ENCODE results near the gene KCNAB1.
"Not testable (repeated sequence)": the region's sequence is repeated elsewhere in the genome, so short reads cannot be mapped to it uniquely, and the experiment has no call there.

The KCNAB1 gene

DNA sequence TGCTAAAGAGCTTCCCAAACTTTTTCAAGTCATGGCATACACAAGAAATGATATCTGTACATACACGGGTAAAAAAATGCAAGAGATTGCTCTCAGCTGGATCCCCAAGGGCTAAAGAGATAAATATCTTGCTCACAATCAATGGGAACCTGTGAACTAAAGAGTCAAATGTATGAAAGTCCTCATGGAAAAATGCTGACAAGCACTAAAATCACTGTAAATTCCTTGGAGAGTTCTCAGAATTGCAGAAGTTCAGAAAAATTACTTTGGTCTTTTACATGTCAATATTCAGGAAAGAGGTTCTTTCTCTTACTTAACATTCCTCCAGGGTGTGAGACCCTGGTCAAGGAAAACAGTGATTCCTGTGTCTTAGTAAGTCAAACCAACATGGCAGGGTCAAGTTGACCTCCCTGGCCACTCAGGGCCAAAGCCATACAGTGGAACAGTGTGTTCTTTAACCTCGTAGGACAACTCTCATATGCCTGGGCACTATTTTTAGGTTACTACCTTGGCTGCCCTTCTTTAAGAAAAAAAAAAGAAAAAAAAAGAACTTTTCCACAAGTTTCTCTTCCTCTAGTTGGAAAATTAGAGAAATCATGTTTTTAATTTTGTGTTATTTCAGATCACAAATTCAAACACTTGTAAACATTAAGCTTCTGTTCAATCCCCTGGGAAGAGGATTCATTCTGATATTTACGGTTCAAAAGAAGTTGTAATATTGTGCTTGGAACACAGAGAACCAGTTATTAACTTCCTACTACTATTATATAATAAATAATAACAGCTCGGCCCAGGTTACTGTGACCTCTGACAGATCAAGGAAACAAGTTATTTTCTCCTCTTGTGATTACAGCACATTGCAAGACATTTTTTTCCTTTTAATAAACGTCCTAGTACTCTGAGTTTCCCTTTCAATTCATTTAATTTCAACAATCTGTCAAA lies 422.0 kb downstream of the KCNAB1 start:
- DNase-seq (ENCODE audit: low spot score) = no peak

DNA sequence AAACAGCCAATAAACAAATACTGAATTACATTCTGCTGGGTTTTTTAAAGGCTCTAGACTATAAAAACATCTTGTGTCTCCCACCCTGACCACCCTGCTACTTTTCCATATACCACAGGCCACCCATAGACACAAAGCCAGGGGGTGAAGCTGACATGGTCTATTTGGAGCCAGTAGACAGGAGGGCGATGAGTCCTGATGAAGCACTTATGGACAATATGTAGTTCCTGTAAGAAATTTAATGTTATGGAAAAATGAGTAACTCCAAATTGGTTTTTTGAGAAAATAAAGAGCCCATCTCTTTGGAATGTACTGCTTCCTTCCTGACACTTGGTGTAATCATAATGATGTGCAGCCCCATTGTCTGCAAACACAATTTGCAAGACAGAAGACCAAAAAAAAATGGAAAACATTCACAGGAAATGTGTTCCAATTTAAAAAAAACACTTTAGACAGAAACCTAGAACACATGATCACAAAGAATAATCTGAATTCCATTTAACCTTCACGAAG lies 422.7 kb downstream of the KCNAB1 start:
- DNase-seq (ENCODE audit: low spot score) = no peak

DNA sequence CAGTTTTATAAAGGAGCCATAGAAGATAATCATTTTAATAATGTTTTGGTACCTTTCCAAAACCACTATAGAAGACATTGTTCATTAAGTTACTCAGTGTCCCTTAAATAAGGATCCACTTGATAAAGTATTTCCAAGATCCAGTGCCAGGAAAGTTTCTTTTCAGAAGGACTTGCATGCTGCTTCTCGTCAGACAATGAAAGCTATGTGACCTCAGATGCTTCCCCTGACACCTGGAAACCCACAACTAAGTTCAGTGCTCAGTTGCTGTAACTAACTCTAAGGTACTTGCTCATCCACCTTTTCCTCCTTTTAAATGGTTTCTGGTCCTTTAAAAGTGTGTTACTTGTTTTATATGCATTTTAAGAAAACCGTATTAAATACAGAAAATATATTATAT lies 427.3 kb downstream of the KCNAB1 start:
- no peak for DNase-seq (ENCODE audit: low spot score)

DNA sequence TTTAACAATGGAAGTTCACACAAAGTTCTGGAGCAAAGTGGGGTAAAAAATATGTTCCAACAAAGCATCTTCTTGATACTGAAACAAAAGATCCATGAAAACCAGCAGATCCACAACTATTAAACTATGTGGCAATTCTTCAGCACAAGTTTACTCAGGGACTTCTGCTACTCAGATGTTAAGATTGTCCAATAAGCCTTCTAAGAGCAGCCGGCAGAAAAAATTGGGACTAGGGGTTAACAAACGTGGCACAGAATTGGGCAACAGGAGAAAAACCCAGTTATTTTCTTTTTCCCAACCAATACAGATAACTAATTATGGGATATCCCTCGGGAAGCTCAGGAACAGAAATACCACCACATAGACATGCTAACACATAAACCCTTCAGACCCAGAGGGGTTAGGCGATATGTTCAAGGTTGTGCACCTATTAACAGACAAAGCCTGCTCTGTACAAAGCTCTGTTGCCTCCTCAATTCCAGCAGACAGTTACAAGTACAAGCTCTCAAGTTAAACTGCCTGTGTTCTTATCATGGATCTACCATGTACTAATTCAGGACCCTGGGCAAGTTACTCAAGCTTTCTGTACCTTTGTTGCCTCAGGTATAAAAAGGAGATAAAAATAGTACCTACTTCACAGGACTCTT lies 427.8 kb downstream of the KCNAB1 start:
- no peak for DNase-seq (ENCODE audit: low spot score)

DNA sequence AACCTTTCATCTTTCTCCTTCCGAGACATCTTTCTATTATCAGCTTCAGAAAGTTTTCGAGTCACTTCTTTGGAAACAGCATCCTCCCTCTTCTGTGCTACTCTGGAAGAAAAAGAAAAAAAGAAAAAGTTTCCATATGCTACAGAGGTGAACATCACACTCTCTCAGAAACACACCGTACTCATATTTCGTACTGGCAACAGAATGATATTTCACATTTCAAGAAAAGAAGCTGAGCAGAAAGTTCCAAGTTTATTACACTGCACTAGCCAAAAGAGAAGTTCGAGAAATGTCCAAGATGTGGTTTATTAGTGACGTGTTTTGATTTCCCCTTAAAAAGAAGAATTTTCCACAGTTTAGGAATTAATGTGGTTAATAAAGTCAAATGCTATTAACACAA lies 428.5 kb downstream of the KCNAB1 start:
- DNase-seq (ENCODE audit: low spot score) = no peak

DNA sequence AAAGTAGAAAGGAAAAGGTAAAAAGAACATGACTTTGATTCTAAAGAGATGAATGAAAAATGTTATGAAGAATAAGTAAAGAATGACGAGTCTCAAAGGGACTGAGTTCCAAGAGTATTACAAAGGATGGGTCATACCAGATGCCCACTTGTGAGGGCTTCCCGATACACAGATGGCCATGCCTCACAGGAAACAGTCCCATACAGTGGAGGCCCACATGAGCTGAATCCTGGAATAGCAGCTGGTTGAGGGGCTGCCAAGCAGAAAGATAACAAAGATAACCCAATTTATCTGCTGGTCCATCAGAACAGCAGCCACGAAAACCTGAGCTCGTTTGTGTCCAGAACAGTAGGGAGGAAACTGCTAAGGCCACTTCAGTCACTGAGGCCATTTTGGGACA lies 430.9 kb downstream of the KCNAB1 start:
- no peak for DNase-seq (ENCODE audit: low spot score)

DNA sequence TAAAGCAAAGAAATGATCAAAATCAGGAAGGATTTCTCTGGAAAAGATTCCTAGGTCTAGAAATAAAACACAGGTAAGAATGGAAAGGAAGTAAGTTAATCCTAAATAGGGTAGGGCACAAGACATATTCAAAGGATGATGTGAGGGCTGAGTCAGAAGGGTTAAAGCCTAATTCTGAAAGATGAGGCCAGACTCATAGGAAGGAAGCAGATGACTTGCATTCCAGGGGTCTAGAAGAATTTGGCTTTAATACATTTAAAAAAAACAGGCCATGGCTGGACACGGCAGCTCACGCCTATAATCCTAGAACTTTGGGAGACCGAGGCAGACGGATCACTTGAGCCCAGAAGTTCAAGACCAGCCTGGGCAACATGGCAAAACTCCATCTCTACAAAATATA lies 431.4 kb downstream of the KCNAB1 start:
- peak; percentile 20 for DNase-seq (ENCODE audit: low spot score)

DNA sequence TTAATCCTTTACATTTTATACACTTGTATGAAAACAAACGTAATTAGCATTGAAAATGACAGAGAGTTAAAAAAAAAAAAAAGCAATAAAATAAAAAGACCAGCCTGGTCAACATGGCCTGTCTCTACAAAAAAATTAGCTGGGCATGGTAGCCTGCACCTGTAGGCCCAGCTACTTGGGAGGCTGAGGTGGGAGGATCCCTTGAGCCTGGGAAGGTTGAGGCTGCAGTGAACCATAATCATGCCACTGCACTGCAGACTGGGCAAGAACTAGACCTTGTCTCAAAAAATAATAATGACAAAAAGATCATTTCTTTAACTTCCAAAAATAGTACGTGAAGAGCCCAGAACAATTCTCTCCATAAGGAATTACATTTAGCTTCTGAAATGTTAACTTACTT lies 432.6 kb downstream of the KCNAB1 start:
- DNase-seq (ENCODE audit: low spot score) = no peak

DNA sequence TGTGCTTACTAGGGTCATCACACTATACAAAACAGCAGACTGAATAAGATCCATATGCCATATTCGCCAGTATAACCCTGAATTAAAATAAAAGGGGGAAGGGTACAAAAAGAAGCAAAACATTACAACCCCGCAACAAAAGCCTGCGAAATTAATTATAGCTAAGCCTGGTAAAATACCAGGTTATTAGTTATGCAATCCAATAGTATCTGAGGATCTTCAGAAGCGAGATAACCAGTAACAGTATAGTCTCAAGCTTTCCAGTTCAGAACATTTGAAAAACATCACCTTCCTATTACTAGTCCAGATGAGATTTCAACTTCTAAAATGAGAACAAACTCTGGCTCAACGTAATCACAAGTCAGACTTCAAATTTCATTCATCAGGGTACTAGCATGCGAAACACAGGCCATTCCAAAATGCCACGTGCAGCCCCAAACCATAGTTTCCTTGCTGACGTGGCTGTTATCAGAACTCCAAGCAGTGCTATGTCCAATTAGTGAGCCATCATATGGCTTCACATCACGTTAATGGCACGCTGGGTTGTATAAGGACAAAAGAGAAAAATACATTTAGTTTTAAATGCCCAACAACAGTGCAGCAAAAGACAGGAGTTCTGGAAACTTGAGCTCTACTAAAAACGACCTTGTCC lies 433.5 kb downstream of the KCNAB1 start:
- DNase-seq (ENCODE audit: low spot score) = no peak

DNA sequence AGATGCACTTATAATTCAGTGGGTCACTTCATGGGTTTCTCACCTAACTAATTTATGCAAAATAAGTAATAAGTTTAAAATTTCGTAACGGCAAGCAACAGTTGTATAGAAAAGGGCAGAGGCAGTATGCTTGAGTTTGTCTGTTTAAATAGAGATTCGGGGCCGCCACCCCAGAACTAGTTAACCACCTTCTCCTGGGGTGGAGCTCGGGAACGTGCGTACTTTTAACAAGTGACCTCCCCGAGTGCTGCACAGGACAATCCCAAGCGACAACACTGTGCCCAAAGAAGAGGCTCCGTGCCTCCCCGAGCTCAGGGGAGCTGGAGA lies 434.1 kb downstream of the KCNAB1 start:
- no peak for DNase-seq (ENCODE audit: low spot score)

DNA sequence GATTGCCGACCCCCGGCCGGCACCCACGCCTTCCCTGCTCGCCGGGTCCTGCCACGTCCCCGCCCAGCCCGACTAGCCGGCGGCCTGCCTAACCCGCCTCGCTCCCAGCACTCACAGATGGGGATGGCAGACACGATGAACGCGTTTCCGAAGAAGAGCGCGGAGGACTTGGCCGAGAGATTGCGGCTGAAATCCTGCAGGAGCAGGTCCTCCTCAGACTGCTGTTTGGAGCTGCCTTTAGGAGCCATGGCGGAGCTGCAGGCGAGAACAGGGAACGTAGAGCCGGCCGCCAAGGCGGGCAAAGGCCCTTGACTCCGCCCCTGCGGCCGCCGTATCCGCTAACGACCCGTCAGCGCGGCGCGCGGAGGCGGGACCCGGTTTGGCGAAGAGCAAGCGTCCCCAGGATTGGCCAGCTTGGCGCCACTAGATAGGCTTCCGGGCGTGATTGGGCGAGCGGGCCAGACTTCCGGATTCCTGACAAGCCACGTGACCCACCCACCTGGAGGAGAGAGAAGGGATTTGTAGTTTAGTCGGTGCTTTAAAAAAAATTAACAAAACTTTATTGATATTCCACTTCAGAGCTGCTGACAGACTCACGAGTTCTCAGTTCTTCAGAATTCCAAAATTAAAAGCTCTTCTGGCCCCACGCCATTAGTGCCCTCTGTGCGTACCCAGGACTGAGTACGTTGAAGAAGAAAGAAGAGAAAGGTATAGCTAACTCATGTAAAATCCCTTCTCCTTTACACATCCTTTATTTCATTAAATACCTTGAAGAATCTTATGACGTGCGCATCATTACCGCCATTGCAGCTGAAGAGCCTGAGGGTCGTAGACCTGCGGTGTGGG lies 434.7 kb downstream of the KCNAB1 start, which contains the start of gene SSR3:
Gene SSR3 (minus strand): TSS at position 276 of the 846 bp plus-strand sequence. CDS start 28 bp downstream, at position 248.
- DNase-seq (ENCODE audit: low spot score) = peak; percentile 99

DNA sequence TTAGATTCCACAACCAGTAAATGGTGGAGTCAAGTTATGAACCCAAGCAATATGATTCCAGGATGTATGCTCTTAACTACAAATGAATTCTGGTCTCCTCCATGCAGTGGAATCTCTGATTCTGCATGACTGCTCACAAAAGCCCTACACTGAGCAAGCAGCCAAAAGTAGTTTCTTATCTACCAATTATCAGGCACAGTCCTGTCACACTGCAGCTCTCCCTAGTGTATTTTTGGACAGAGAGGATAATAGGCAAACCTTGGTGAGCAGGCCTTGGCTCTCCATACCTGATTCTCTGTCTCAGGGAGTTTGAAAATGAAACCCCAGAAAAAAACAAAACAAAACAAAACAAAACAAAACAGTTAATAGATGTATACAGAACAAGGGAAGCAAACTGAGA lies 438.0 kb downstream of the KCNAB1 start:
- DNase-seq (ENCODE audit: low spot score) = no peak

DNA sequence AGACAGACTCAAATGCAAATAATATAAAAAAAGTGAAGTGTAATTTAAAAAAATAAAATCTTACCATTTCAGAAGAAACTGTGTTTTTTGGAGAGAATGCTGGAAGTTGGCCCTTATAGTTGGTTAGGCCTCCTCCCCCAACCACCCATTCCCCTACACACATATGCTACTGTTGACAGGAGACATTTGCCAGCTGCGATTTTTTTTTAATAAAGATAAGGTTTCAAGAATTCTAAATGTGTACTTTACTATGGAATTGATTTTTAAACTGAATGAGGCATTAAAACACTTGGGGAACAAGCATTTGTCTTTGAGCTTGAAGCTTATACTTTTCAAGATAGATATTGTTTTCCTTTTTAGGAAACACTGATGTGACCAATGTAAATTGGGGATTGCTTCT lies 438.9 kb downstream of the KCNAB1 start:
- DNase-seq (ENCODE audit: low spot score) = no peak

DNA sequence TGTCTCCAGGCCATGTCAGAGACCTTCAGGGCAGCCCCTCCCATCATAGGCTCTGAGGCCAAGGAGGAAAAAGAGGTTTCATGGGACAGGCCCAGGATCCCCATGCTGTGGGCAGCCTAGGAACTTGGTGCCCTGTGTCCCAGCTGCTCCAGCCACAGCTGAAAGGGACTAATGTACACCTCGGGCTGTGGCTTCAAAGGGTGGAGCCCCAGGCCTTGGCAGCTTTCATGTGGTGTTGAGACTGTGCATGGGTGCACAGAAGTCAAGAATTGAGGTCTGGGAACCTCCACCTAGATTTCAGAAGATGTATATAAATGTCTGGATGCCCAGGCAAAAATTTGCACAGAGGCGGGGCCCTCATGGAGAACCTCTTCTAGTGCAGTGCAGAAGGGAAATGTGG lies 441.2 kb downstream of the KCNAB1 start:
- no peak for DNase-seq (ENCODE audit: low spot score)

DNA sequence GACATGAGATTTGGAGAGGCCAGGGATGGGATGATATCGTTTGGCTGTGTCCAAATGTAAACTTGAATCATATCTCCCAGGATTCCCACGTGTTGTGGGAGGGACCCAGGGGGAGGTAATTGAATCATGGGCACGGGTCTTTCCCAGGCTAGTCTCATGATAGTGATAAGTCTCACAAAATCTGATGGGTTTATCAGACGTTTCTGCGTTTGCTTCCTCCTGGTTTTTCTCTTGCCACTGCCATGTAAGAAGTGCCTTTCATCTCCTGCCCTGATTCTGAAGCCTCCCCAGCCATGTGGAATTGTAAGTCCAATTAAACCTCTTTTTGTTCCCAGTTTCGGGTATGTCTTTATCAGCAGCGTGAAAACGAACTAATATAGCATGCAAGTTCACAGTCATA lies 442.1 kb downstream of the KCNAB1 start:
- DNase-seq (ENCODE audit: low spot score) = not testable (repeated sequence)

DNA sequence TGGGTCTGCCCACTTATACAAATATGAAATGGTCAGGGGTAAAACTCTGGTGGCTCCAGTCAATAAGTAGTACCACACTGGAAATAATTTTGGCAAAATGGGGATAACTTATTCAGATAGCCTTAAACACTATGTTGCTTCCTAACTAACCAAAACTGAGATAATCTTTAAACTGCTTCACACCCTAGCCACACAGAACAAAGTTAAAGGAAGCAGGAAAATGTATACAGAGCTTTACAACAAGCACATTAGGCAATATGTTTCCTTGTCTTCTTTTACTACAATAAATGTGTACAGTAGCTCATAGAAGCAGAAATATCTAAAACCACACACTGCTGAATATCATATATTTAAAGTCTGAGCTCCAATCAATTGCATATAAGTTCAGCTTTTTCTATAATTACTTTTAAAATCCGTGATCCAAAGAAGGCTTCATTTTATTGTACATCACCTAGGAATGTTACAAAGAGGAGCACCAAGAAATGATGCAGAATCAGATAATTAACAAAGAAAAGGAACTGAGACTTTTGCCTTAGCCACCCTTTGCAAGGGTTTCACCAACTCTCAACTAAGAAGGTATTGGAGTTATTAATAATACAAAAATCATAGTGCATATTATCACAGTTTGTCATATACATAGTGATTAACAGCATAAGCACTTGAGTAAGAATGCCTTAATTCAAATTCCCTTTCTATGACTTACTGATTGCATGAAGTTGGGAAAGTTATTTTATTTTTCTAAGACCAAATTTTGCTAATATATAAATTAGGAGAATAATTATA lies 443.7 kb downstream of the KCNAB1 start:
- DNase-seq (ENCODE audit: low spot score) = no peak

DNA sequence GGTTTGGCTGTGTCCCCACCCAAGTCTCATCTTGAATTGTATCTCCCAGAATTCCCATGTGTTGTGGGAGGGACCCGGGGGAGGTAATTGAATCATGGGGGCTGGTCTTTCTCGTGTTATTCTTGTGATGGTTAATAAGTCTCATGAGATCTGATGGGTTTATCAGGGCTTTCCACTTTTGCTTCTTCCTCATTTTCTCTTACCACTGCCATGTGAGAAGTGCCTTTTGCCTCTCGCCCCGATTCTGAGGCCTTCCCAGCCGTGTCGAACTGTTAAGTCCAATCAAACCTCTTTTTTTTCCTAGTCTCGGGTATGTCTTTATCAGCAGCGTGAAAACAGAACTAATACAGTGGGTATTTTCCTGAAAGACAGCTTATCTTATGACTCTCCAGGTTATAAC lies 448.6 kb downstream of the KCNAB1 start:
- not testable (repeated sequence) for DNase-seq (ENCODE audit: low spot score)

DNA sequence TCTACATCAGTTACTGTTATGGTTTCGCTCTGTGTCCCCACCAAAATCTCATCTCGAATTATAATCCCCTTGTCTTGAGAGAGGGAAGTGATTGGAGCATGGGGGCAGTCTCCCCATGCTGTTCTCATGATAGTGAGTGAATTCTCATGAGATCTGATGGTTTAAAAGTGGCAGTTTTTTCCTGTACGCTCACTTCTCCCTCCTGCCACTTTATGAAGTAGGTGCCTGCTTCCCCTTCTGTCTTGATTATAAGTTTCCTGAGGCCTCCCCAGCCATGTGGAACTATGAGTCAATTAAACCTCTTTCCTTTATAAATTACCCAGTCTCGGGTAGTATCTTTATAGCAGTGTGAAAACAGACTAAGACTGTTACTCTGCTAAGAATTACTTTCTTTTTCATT lies 449.5 kb downstream of the KCNAB1 start:
- not testable (repeated sequence) for DNase-seq (ENCODE audit: low spot score)

DNA sequence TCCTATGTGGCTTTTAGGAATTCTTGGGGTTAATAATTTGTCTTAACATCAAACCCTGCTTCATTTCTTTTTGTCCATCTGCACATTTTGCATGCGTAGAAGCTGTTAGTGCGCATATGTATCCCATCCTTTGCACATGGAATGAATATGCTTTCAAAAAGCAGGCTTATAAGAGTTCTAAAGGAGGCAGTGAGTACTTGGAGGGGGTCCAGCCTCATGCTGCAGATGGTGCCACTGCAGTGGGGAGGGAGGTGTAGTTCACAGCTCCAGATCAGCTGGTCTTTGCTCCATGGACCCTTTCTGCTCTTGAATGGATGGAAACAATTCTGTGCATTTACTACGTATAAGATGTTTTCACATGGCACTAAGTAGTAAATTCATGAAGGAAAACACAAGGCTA lies 455.3 kb downstream of the KCNAB1 start:
- no peak for DNase-seq (ENCODE audit: low spot score)

DNA sequence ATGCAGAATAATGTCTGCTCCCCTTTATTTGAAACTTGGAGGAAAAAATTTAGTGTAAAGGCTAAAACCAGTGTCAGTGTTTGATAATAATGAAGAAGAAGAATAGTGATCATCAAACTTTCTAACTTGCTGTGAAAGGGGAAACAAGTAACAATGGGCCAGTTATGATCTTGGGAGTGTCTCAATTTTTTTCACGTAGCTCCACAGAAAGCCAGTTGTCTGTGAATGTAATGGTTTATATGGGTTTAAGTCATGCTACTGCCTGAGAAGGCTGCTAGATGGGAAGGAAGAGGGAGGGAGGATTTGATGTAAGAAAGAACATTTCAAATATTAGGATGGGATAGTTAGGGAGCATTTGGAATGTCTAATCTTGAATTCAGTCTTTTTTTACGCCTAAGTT lies 455.7 kb downstream of the KCNAB1 start:
- no peak for DNase-seq (ENCODE audit: low spot score)

Measured in LoVo (cell line).